Neural cell (in vitro differentiated cells): Measurements from ENCODE around the gene BGN.

Source experiments
- CTCF ChIP-seq: fragments of 450-650 bp; IDR thresholded peaks from 2 replicates; pipeline ENCODE4 v1.5.1; 2014; ENCODE audit warnings: antibody characterized with exemption, mild to moderate bottlenecking, moderate library complexity; ENCODE audit not compliant: poor library complexity, severe bottlenecking
- EP300 ChIP-seq: fragments of 450-650 bp; conservative IDR thresholded peaks from 2 replicates; pipeline ENCODE4 v1.6.1; 2014; ENCODE audit warnings: antibody characterized with exemption, mild to moderate bottlenecking, moderate library complexity; ENCODE audit not compliant: poor library complexity, severe bottlenecking
- EZH2 ChIP-seq: fragments of 200-600, 300-800 bp; shearing (Covaris generic), sonication (generic); IDR thresholded peaks from 2 replicates; pipeline ENCODE4 v1.6.1; 2014; ENCODE audit warnings: antibody characterized with exemption, low read length, borderline replicate concordance, mild to moderate bottlenecking; ENCODE audit not compliant: insufficient read depth, poor library complexity, severe bottlenecking
- POLR2AphosphoS5 ChIP-seq: IDR thresholded peaks from 2 replicates; pipeline ENCODE4 v1.6.1; 2012
- RAD21 ChIP-seq: fragments of 450-650 bp; conservative IDR thresholded peaks from 2 replicates; pipeline ENCODE4 v1.6.1; 2014; ENCODE audit warnings: antibody characterized with exemption, mild to moderate bottlenecking, moderate library complexity
- SMC3 ChIP-seq: fragments of 450-650 bp; conservative IDR thresholded peaks from 2 replicates; pipeline ENCODE4 v1.6.1; 2014; ENCODE audit warnings: antibody characterized with exemption, mild to moderate bottlenecking, moderate library complexity; ENCODE audit not compliant: poor library complexity

GRCh38 chrX:153526801-153527200 lies 32.0 kb downstream of the BGN start:
- TF ChIP-seq EZH2 (no peak), RAD21 (no peak), CTCF (no peak), POLR2AphosphoS5 (no peak), EP300 (no peak), SMC3 (no peak)
